Measurements from ENCODE around the gene CTSC.
"Not testable (repeated sequence)": the region's sequence is repeated elsewhere in the genome, so short reads cannot be mapped to it uniquely, and the experiment has no call there.

CTSC gene

DNA sequence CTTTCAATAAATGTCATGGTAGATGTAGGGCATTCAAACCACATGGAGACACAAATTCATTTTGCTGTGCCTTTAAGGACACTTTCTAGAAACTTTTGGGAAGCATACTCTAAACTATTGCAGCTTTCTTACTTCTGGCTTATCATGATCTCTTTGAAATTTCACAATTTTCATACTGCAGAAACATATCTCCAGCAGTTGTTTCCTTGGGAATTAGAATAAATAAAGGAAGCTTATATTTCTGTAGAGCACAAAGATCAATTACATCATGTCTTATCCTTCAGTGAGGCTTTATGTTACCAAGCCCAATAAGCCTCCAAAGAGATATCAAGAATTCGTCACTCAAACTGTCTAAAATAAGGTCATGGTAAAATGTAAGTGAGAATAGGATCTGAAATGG, 87.8 kb downstream of the CTSC start:
- H3K4me3 ChIP-seq (ENCODE audit: low read depth, low read length): no peak overlapping the region
- no peak for TF ChIP-seq CTCF (IDR thresholded peaks at IDR 0.05; ENCODE audit: borderline replicate concordance, insufficient read depth, low read depth, low read length)

DNA sequence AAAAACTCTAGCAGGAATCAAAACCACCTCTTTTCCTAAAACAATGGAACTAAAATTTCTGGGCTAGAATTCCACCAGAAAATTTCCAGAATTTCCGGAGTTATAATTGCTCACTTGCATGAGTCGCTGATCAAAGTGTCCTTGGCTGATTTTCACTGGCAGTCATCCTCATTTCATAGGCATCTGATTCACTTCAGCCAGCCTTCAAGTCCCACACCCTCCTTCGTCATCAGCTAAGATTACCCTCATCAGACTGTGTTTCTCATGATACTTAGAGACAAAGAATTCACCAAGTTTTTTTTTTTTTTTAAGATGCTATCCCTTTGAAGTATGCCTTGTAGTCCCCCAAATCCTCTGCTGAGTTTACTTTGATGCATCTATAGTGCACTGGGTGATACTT, 90.8 kb downstream of the CTSC start:
- H3K4me3 ChIP-seq (ENCODE audit: low read depth, low read length): no peak overlapping the region
- TF ChIP-seq CTCF (IDR thresholded peaks at IDR 0.05; ENCODE audit: borderline replicate concordance, insufficient read depth, low read depth, low read length): no peak

GRCh38 chr11:88245576-88245975, 92.0 kb downstream of the CTSC start:
- not testable (repeated sequence) for H3K4me3 ChIP-seq (ENCODE audit: low read depth, low read length)

Measured in GM12875 (cell line).